Measurements from ENCODE around the gene PCP4. TPM values are rescaled to one million over a fixed set of nuclear protein-coding genes. Genes with fewer than 3 reads are reported as not detected.
A peak's percentile ranks its signal among the peaks of the same experiment; 100 is the strongest.

The PCP4 gene
- polyA plus RNA-seq, 10 donors = 0.53 to 2.6 (median 1.8) TPM

GRCh38 chr21:39971956-39972355 is 104.7 kb downstream of the PCP4 start:
- DNase-seq = no peak

- DNase-seq = no peak
Observed at GRCh38 chr21:39972471-39972870, 105.2 kb downstream of the PCP4 start.

GRCh38 chr21:39972976-39973770 is 105.9 kb downstream of the PCP4 start:
- DNase-seq = peak in 2 of 3 donors; percentile 24 to 46

GRCh38 chr21:39976800-39977199 is 109.6 kb downstream of the PCP4 start:
- no peak for DNase-seq

Other genes starting within 250 kb of the PCP4 start
- gene IGSF5, start 122.3 kb upstream of the PCP4 start, polyA plus RNA-seq (ENCODE audit: insufficient read length in 10 of 10) = 1 to 10 TPM in 9 of 10 donors, under 1 TPM in 1; 0.41 to 2.9 (median 1.6) TPM